GM19328 (cell line): Measurements from ENCODE around the gene TMPRSS11E.
"Not testable (repeated sequence)": the region's sequence is repeated elsewhere in the genome, so short reads cannot be mapped to it uniquely, and the experiment has no call there.

Source experiments
- ATAC-seq: cut with Tn5 transposase; IDR thresholded peaks from one replicate; pipeline ENCODE4 v1.9.1; 2021; ENCODE audit warnings: mild to moderate bottlenecking, moderate library complexity; ENCODE audit not compliant: unreplicated experiment

TMPRSS11E gene

GRCh38 chr4:68447201-68447600, at the start of gene TMPRSS11E:
TSS of gene TMPRSS11E (plus strand) at chr4:68447463. CDS start at chr4:68447513, 50 bp downstream.
- ATAC-seq = no peak

GRCh38 chr4:68399306-68399705, 48.0 kb upstream of the TMPRSS11E start:
- no peak for ATAC-seq

DNA sequence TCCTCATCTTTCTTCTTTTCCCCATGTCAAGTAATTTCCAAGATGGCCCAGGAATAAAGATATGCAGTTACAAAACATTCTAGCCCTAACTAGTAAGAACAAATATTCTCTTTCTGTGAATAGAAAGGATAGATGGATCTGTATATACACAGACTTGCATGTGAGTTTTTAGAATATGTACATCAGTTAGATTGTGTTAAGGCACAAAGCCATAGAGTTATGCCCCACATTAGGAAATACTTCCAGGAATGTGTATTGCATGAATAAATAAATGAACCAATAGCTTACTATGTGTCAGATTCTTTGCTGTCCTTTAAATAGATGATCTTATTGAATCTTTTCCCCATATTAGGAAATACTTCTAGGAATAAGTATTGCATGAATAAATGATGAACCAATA, 46.0 kb upstream of the TMPRSS11E start:
- no peak for ATAC-seq

GRCh38 chr4:68404153-68404552, 43.1 kb upstream of the TMPRSS11E start:
- ATAC-seq = no peak

- ATAC-seq = not testable (repeated sequence)
Measured at GRCh38 chr4:68405718-68406478, 41.4 kb upstream of the TMPRSS11E start.

- ATAC-seq = no peak
Measured at GRCh38 chr4:68406479-68406859, 40.8 kb upstream of the TMPRSS11E start.

DNA sequence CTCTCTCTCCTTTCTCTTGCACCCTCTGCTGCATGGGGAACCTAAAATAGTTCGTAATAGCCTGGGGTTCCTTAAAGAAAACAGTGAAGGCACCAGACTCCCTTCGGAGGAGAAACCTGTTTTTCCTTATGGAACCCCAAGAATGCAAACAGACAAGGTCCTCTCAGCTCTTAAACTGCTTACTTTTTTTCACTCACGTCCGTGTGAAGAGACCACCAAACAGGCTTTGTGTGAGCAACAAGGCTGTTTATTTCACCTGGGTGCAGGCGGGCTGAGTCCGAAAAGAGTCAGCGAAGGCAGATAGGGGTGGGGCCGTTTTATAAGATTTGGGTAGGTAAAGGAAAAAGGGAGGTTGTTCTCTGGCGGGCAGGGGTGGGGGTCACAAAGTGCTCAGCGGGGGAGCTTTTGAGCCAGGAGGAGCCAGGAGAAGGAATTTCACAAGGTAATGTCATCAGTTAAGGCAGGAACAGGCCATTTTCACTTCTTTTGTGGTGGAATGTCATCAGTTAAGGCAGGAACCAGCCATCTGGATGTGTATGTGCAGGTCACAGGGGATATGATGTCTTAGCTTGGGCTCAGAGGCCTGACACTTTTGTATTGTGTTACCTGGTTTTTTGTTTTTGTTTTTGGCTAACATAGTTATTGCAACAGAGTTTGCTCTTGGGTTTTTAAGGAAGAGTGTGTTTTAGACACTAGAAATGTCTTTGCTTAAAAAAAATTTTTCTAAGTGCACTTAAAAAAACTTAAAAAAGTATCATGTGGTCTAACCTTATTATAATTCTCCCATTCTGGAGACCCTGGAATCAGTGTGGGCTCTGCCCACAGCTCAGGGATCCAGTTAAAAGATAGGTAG, 40.0 kb upstream of the TMPRSS11E start:
- not testable (repeated sequence) for ATAC-seq

- ATAC-seq = no peak
Measured at GRCh38 chr4:68407868-68408190, 39.4 kb upstream of the TMPRSS11E start.

DNA sequence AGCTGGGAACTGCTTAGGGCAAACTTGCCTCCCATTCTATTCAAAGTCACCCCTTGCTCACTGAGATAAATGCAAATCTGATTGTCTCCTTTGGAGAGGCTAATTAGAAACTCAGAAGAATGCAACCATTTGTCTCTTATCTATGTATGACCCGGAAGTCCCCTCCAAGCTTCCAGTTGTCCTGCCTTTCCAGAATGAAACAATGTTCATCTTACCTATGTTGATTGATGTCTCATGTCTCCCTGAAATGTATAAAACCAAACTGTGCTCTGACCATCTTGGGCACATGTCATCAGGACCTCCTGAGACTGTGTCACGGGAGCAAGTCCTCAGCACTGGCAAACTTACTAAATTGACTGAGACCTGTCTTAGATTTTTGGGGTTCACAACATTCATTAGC, 37.1 kb upstream of the TMPRSS11E start:
- no peak for ATAC-seq

GRCh38 chr4:68410643-68411042, 36.6 kb upstream of the TMPRSS11E start:
- no peak for ATAC-seq

DNA sequence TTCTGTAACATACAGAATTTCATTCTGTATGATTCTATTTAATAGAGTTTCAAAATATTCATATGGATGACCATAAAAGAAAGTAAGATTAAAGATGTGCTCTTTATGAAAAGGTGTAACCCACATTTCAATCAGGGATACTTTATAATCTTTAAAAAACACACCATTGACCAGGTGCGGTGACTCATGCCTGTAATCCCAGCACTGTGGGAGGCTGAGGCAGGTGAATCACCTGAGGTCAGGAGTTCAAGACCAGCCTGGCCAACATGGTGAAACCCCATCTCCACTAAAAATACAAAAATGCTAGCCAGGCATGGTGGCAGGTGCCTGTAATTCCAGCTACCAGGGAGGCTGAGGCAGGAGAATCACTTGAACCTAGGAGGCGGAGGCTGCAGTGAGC, 35.2 kb upstream of the TMPRSS11E start:
- ATAC-seq = not testable (repeated sequence)

DNA sequence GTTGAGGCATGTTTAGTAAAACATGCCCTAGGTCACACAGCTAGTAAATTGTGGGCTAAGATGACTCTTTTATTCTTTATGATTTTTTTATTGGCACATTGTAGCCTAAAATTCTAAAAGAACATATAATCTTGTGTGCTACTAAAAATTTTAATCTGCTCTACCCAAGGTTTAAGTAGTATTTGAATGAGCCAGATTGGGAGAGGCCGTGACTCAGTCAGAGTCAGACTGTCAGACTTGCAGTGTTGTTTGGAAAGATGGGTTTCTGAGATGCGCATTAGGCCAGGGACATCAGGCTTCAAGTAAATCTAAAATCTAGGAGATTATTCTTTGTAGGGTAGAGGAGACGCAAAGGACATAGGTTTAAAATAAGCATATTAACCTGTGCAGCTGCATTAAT, 30.7 kb upstream of the TMPRSS11E start:
- no peak for ATAC-seq

- ATAC-seq = no peak
Measured at GRCh38 chr4:68426516-68426915, 20.7 kb upstream of the TMPRSS11E start.

DNA sequence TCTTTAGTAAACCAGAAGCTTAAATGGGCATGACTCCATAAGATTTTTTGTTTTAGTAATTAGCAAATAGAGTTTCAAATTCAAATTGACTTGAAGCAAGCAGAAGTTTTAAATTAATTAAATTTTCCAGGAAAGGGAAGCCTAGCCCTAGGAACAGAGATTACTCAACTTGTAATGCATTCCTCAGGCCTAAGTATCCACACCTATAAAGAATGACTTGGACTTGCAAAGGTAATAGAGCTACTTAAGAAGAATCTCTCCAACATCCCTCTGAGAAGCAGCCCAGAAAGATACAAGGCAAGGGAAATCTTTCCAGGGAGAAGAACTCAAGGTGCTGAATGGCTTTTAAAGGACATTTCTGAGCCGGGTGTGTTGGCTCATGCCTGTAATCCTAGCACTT, 16.9 kb upstream of the TMPRSS11E start:
- no peak for ATAC-seq

DNA sequence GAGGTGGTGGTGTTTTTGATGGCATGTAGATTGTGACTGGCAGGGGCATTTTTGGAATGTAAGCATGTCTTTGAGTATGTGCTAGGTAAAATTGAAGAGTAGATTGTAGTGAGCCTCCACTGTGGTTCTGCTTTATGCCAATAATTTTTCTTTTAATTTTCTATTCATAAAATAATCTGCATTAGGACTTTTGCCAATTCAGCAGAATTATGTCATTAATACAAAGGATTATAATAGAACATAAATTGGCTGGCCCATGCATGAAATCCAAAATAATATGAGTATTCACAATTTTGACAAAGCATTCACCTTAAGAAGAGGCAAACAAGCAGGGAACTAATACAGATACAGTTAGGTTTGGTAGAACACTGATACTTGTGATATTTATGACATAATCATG, 14.9 kb upstream of the TMPRSS11E start:
- no peak for ATAC-seq

DNA sequence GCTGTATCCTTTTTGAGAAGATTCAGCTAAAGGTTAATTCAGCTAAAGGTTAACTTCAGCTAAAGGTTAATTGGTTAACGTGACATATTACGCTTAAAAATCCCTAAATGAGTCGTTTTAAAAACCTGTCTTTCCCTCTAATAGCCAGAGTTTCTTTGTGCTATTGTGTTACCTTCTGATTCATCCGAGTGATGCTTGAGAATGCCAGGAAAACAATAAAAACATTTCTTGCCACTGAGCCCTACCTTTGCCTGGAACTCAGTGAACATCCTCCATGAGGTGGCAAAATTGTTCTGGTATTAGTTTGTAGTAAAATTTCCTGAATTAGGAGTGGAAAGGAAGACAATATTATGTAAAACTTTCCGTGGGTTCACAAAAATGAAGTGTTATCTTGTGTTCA, 13.7 kb upstream of the TMPRSS11E start:
- no peak for ATAC-seq

- ATAC-seq = no peak
Measured at GRCh38 chr4:68434277-68434676, 13.0 kb upstream of the TMPRSS11E start.

DNA sequence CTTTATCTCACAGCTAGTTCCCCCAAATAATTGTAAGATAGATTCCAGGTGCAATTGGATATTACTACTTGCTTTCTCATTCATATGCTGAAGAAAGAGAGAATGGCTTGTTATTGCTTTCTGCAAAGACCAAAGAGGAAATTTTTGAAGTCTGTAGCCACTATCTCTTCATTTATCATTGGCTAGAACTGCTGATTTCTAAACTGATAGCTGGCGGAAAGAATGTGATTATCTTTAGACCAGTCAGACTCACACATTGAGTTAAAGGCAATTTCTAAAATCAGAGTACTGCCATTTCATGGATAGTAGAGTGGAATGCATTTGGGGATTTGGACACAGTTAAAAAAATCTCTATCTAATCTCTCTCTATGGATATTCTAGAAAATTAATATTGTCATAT, 12.4 kb upstream of the TMPRSS11E start:
- ATAC-seq = no peak

DNA sequence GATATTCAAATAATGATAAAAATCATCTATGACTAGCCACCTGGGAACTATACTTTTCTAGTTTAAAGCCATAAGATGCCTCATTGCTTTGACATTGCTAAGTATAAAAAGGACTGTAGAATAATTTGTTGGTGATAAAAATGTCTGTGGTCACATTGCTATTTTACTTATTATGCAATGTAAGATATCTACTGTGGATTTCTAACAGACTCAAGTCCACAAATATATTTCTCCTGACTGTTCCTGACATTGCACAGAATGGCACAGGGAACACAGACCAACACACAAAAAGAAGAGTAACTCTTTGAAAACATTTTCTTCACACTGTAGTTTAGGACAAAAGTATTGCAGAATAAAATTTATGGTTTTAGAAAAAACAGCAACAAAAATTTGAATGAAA, 2.2 kb upstream of the TMPRSS11E start:
- no peak for ATAC-seq

GRCh38 chr4:68451246-68452211, 4.3 kb downstream of the TMPRSS11E start:
- peak; percentile 81 for ATAC-seq

DNA sequence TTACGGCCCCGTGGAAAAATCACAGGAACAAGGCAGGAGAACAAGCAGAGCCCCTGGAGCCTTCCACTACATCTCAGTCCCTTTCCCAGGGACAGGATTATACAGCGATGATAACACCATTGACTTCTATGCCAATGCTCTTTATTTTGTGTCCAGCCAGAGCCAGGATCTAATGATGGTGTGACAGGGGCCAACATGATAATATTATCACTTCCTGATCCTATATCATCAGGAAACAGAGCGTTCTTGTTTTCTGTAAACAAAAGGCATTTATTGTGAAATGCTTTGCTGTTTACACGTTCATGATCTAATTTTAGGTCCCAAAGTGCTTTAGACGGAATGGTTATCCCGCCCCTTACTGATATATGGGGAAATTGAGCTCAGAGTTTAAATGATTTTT, 12.8 kb downstream of the TMPRSS11E start:
- no peak for ATAC-seq
